GM23248 (cell line): Measurements from ENCODE around the gene TTYH3. TPM values are rescaled to one million over a fixed set of nuclear protein-coding genes. Genes with fewer than 3 reads are reported as not detected.
"Not testable (repeated sequence)": the region's sequence is repeated elsewhere in the genome, so short reads cannot be mapped to it uniquely, and the experiment has no call there.

Source experiments
- DNase-seq: peaks from one replicate; pipeline ENCODE4 v3.0.0-alpha.2; 2015
- H2AFZ ChIP-seq: fragments of 200-600 bp; sonication (generic); 2 replicates; pipeline ENCODE4 v1.6.1; 2016; ENCODE audit warnings: antibody characterized with exemption
- H3F3A ChIP-seq: fragments of 200-600 bp; sonication (generic); 2 replicates; pipeline ENCODE4 v1.6.1; 2016; ENCODE audit warnings: mild to moderate bottlenecking, antibody characterized with exemption, mixed run types; ENCODE audit not compliant: insufficient read depth
- H3K27ac ChIP-seq: fragments of 200-600 bp; sonication (generic); 2 replicates; pipeline ENCODE4 v1.5.1; 2016; ENCODE audit warnings: mild to moderate bottlenecking
- H3K27me3 ChIP-seq: fragments of 200-600 bp; sonication (generic); replicated peaks from 2 replicates; pipeline ENCODE4 v1.6.1; 2016; ENCODE audit warnings: mild to moderate bottlenecking; ENCODE audit not compliant: insufficient read depth
- H3K36me3 ChIP-seq: fragments of 200-600 bp; sonication (generic); 2 replicates; pipeline ENCODE4 v1.6.1; 2016; ENCODE audit warnings: low read depth, mild to moderate bottlenecking
- H3K4me1 ChIP-seq: fragments of 200-600 bp; sonication (generic); 2 replicates; pipeline ENCODE4 v1.6.1; 2016; ENCODE audit warnings: mild to moderate bottlenecking; ENCODE audit not compliant: insufficient read depth
- H3K4me2 ChIP-seq: fragments of 200-600 bp; sonication (generic); one replicate; pipeline ENCODE4 v1.6.1; 2016; ENCODE audit warnings: mild to moderate bottlenecking; ENCODE audit not compliant: unreplicated experiment
- H3K4me3 ChIP-seq: fragments of 200-600 bp; sonication (generic); 2 replicates; pipeline ENCODE4 v1.5.1; 2016; ENCODE audit warnings: mild to moderate bottlenecking
- H3K79me2 ChIP-seq: fragments of 200-600 bp; sonication (generic); 2 replicates; pipeline ENCODE4 v1.6.1; 2016; ENCODE audit warnings: mild to moderate bottlenecking; ENCODE audit not compliant: insufficient read depth
- H3K9ac ChIP-seq: fragments of 200-600 bp; sonication (generic); 2 replicates; pipeline ENCODE4 v1.6.1; 2016; ENCODE audit warnings: mild to moderate bottlenecking
- H3K9me2 ChIP-seq: fragments of 200-600 bp; sonication (generic); 2 replicates; pipeline ENCODE4 v1.6.1; 2016; ENCODE audit warnings: mixed run types, mild to moderate bottlenecking, moderate library complexity; ENCODE audit not compliant: insufficient read depth
- H3K9me3 ChIP-seq: fragments of 200-600 bp; sonication (generic); one replicate; pipeline ENCODE4 v1.6.1; 2017; ENCODE audit warnings: low read depth
- H4K20me1 ChIP-seq: fragments of 200-600 bp; sonication (generic); 2 replicates; pipeline ENCODE4 v1.6.0; 2016; ENCODE audit not compliant: insufficient read depth
- EZH2 ChIP-seq: fragments of 200-600 bp; sonication (generic); IDR thresholded peaks from 2 replicates; pipeline ENCODE4 v1.6.1; 2018; ENCODE audit warnings: antibody characterized with exemption, mild to moderate bottlenecking; ENCODE audit not compliant: insufficient read depth, poor library complexity, severe bottlenecking
- EZH2phosphoT487 ChIP-seq: fragments of 200-600 bp; sonication (generic); IDR thresholded peaks from 2 replicates; pipeline ENCODE4 v1.6.1; 2018; ENCODE audit warnings: antibody characterized with exemption, moderate library complexity, mild to moderate bottlenecking, low read depth; ENCODE audit not compliant: insufficient read depth
- WGBS, 2 experiments: methylation state at CpG; one replicate each; pipeline ENCODE4 v1.1.6; 2015 to 2017; ENCODE audit warnings: low lambda C conversion rate in 2 of 2, low coverage in 1 of 2; ENCODE audit errors: missing lambda C conversion rate in 2 of 2; 5-methylcytosine and 5-hydroxymethylcytosine counted together
- in situ Hi-C: fragments of 300-500 bp; cut with MboI; formaldehyde crosslinking; loops from 2 replicates; pipeline ENCODE4 v1.15.0; 2020
- polyA plus RNA-seq: library from polyadenylated mRNA; unstranded; fragments of >200 nt; fragmentation: Nextera tagmentation; extraction: Ambion mirVana; gene quantifications from 2 replicates; pipeline ENCODE4 v1.2.1, GENCODE V29; 2016
- total RNA-seq: library from RNA; depleted of rRNA; stranded (reverse); fragments of >200 nt; shearing (Covaris generic); gene quantifications from 2 replicates; pipeline ENCODE4 v1.2.3, GENCODE V29; 2014

The TTYH3 gene
- total and polyA plus RNA-seq, 2 experiments from 2014 or later, result 25.3 to 46.0 TPM

GRCh38 chr7:2586326-2587020 lies 45.3 kb upstream of the TTYH3 start:
- in situ Hi-C loops, result no loop called here
- H3K4me3 ChIP-seq, result no peak overlapping the region
- no peaks in the 10 kb centered on the region for H4K20me1 ChIP-seq
- no peaks in the 10 kb centered on the region for H3K27me3 ChIP-seq
- no peak for DNase-seq
- H3K9ac ChIP-seq, result no peak overlapping the region
- no peaks in the 10 kb centered on the region for H3F3A ChIP-seq
- no peaks in the 10 kb centered on the region for H3K9me2 ChIP-seq
- H2AFZ ChIP-seq, result no peak overlapping the region
- H3K4me2 ChIP-seq, result no peak overlapping the region
- H3K79me2 ChIP-seq, result no peaks in the 10 kb centered on the region
- WGBS, 2 experiments, result 91 to 94% methylated on average over 23 to 24 of the region's 24 CpGs
- TF ChIP-seq EZH2phosphoT487 (no peak), EZH2 (no peak)
- H3K36me3 ChIP-seq, result peaks cover 13% of the 10 kb centered on the region
- H3K9me3 ChIP-seq, result no peaks in the 10 kb centered on the region
- H3K27ac ChIP-seq, result no peak overlapping the region
- no peaks in the 10 kb centered on the region for H3K4me1 ChIP-seq

DNA sequence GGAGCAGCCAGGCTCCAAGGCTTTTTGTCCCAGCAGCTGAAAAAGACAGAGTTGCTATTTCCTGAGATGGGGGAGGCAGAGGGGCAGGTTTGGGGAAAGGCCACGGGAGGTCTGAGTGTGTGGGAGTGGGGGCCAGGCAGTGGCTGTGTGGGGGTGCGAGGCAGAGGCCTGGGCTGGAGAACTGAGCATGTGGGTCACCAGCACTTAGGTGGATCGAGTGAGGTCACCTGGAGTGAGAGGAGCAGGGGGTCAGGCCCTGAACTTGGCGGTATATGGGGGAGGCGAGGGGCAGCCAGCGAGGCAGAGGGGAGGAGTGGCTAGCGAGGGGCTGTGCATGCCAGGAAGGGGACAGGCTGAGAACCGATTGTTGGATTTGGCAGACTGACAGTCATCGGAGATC lies 44.7 kb upstream of the TTYH3 start:
- H2AFZ ChIP-seq, result no peak overlapping the region

DNA sequence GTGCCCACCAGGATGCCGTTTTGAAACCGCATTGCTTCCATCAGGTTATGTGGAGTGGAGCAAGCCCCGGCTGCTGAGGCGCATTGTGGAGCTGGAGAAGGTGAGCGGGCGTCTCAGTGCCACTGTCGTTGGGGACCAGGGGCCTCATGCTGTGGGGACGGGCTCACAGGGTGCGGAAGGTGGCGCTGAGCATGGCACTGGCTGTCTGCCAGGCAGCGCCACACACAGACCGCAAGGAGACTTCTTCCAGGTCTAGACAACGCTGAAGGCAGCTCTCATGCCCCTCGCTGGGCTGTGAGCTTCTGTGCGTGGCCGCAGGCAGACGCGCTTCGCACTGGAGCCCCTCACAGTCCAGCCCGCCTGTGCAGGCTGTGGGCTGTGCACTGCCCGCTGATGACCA lies 44.0 kb upstream of the TTYH3 start:
- no peak for DNase-seq
- in situ Hi-C loops, result no loop called here
- H3K9me2 ChIP-seq, result no peaks in the 10 kb centered on the region
- H3K27ac ChIP-seq, result no peak overlapping the region
- H4K20me1 ChIP-seq, result no peaks in the 10 kb centered on the region
- no peaks in the 10 kb centered on the region for H3K4me1 ChIP-seq
- H3K4me2 ChIP-seq, result no peak overlapping the region
- H3F3A ChIP-seq, result no peaks in the 10 kb centered on the region
- no peak overlapping the region for H3K4me3 ChIP-seq
- WGBS, 2 experiments, result 96 to 99% methylated on average over 20 to 21 of the region's 21 CpGs
- TF ChIP-seq EZH2 (no peak), EZH2phosphoT487 (no peak)
- H2AFZ ChIP-seq, result no peak overlapping the region
- H3K36me3 ChIP-seq, result peaks cover 13% of the 10 kb centered on the region
- H3K27me3 ChIP-seq, result no peaks in the 10 kb centered on the region
- no peak overlapping the region for H3K9ac ChIP-seq
- H3K9me3 ChIP-seq, result no peaks in the 10 kb centered on the region
- no peaks in the 10 kb centered on the region for H3K79me2 ChIP-seq

More for the DNA sequence above, 44.7 kb upstream of the TTYH3 start:
- in situ Hi-C loops, result no loop called here
- Histone ChIP-seq H4K20me1 (no peaks in the 10 kb centered on the region), H3K79me2 (no peaks in the 10 kb centered on the region), H3K9ac (no peak overlapping the region), H3K36me3 (peaks cover 13% of the 10 kb centered on the region), H3K4me3 (no peak overlapping the region), H3K4me1 (no peaks in the 10 kb centered on the region), H3K27ac (no peak overlapping the region), H3F3A (no peaks in the 10 kb centered on the region), H3K4me2 (no peak overlapping the region), H3K27me3 (no peaks in the 10 kb centered on the region), H3K9me2 (no peaks in the 10 kb centered on the region), H3K9me3 (no peaks in the 10 kb centered on the region)
- no peak for TF ChIP-seq EZH2phosphoT487
- DNase-seq, result no peak
- WGBS, 2 experiments, result 93 to 94% methylated on average over 9 of the region's 9 CpGs

- Histone ChIP-seq H4K20me1 (no peaks in the 10 kb centered on the region), H3K4me3 (no peak overlapping the region), H3K4me1 (no peaks in the 10 kb centered on the region), H3K9ac (no peak overlapping the region), H3K36me3 (peaks cover 11% of the 10 kb centered on the region), H3K9me2 (no peaks in the 10 kb centered on the region), H3F3A (no peaks in the 10 kb centered on the region), H3K9me3 (no peaks in the 10 kb centered on the region), H3K79me2 (no peaks in the 10 kb centered on the region), H3K27me3 (no peaks in the 10 kb centered on the region), H2AFZ (no peak overlapping the region), H3K27ac (no peak overlapping the region), H3K4me2 (no peak overlapping the region)
- WGBS, 2 experiments, result 92 to 95% methylated on average over 16 of the region's 16 CpGs
- DNase-seq, result no peak
- TF ChIP-seq EZH2phosphoT487 (no peak), EZH2 (no peak)
- in situ Hi-C loops, result no loop called here
Measured at GRCh38 chr7:2589341-2589740, 42.4 kb upstream of the TTYH3 start.

- H3K4me2 ChIP-seq, H3F3A ChIP-seq, H3K36me3 ChIP-seq, H3K4me1 ChIP-seq, H3K9me3 ChIP-seq, H3K79me2 ChIP-seq, H3K4me3 ChIP-seq, H3K27me3 ChIP-seq, H4K20me1 ChIP-seq, H3K9ac ChIP-seq, in situ Hi-C loops, H2AFZ ChIP-seq, H3K27ac ChIP-seq, DNase-seq, H3K9me2 ChIP-seq: not testable (repeated sequence)
- WGBS, 2 experiments, result 89% methylated on average over 12 of the region's 15 CpGs
Measured at GRCh38 chr7:2589941-2590340, 41.8 kb upstream of the TTYH3 start.
